Neuronal stem cell (in vitro differentiated cells): ENCODE results near the gene ITGB1BP1.

Experiments
- DNase-seq: peaks from one replicate; pipeline ENCODE4 v3.0.0-alpha.2; 2013; ENCODE audit warnings: low spot score
- H2AFZ ChIP-seq: one replicate; pipeline ENCODE4 v1.6.1; 2013; ENCODE audit warnings: mild to moderate bottlenecking, low read length, inconsistent platforms
- H2AK5ac ChIP-seq: 2 replicates; pipeline ENCODE4 v1.6.1; 2013; ENCODE audit warnings: low read depth, mild to moderate bottlenecking, inconsistent platforms, low read length, moderate library complexity, mixed read lengths
- H2BK120ac ChIP-seq: 2 replicates; pipeline ENCODE4 v1.6.1; 2013; ENCODE audit warnings: low read depth, mild to moderate bottlenecking, inconsistent platforms, low read length, moderate library complexity, mixed read lengths
- H2BK12ac ChIP-seq: one replicate; pipeline ENCODE4 v1.6.1; 2013; ENCODE audit warnings: low read length, inconsistent platforms
- H2BK15ac ChIP-seq: 2 replicates; pipeline ENCODE4 v1.6.1; 2013; ENCODE audit warnings: mild to moderate bottlenecking, low read length, inconsistent platforms, mixed read lengths
- H2BK5ac ChIP-seq: one replicate; pipeline ENCODE4 v1.6.1; 2013; ENCODE audit warnings: inconsistent platforms, mild to moderate bottlenecking, low read length, moderate library complexity
- H3K14ac ChIP-seq: one replicate; pipeline ENCODE4 v1.6.1; 2013; ENCODE audit warnings: low read length, inconsistent platforms
- H3K18ac ChIP-seq: 2 replicates; pipeline ENCODE4 v1.6.1; 2013; ENCODE audit warnings: low read length, inconsistent platforms
- H3K23ac ChIP-seq: 2 replicates; pipeline ENCODE4 v1.6.1; 2013; ENCODE audit warnings: low read depth, mild to moderate bottlenecking, mixed read lengths, low read length, inconsistent platforms; ENCODE audit not compliant: poor library complexity
- H3K27ac ChIP-seq: replicated peaks from 3 replicates; pipeline ENCODE4 v1.5.1; 2013; ENCODE audit warnings: low read length, inconsistent platforms
- H3K27me3 ChIP-seq, 3 experiments: 2 replicates each; pipeline ENCODE4 v1.6.1; 2013; ENCODE audit warnings: low read length in 3 of 3, mild to moderate bottlenecking in 2 of 3, inconsistent platforms in 1 of 3, low read depth in 1 of 3, mixed read lengths in 1 of 3, moderate library complexity in 1 of 3; ENCODE audit not compliant: control insufficient read depth in 3 of 3, insufficient read depth in 3 of 3
- H3K36me3 ChIP-seq, 2 donors: replicated peaks in 1 of 2; 2 replicates each; pipeline ENCODE4 v1.6.1; 2013; ENCODE audit warnings: low read length in 2 of 2; ENCODE audit not compliant: control insufficient read depth in 2 of 2, insufficient read depth in 2 of 2
- H3K4ac ChIP-seq: 2 replicates; pipeline ENCODE4 v1.6.1; 2013; ENCODE audit warnings: inconsistent platforms, mild to moderate bottlenecking, low read length, moderate library complexity
- H3K4me1 ChIP-seq, 2 donors: 1 replicate in 1 of 2; 2 replicates in 1 of 2; pipeline ENCODE4 v1.6.1; 2013; ENCODE audit warnings: low read length in 2 of 2, low read depth in 1 of 2; ENCODE audit not compliant: control insufficient read depth in 2 of 2, insufficient read depth in 1 of 2
- H3K4me2 ChIP-seq: one replicate; pipeline ENCODE4 v1.6.1; 2013; ENCODE audit warnings: mild to moderate bottlenecking, low read length, inconsistent platforms; ENCODE audit not compliant: insufficient read depth, poor library complexity, severe bottlenecking
- H3K4me3 ChIP-seq, 2 donors: 2 replicates each; pipeline ENCODE4 v1.5.1; 2013; ENCODE audit warnings: low read length in 2 of 2, mild to moderate bottlenecking in 2 of 2, inconsistent platforms in 1 of 2, moderate library complexity in 1 of 2
- H3K79me1 ChIP-seq: one replicate; pipeline ENCODE4 v1.6.1; 2013; ENCODE audit warnings: low read depth, mild to moderate bottlenecking, inconsistent platforms, low read length, moderate library complexity
- H3K9ac ChIP-seq: one replicate; pipeline ENCODE4 v1.6.1; 2013; ENCODE audit warnings: mild to moderate bottlenecking, low read depth, low read length, inconsistent platforms; ENCODE audit not compliant: poor library complexity
- H3K9me3 ChIP-seq, 2 donors: replicated peaks in 1 of 2; 2 replicates each; pipeline versions ENCODE3 to v1.6.1; 2013; ENCODE audit warnings: low read length in 2 of 2, mild to moderate bottlenecking in 2 of 2, inconsistent platforms in 1 of 2, low read depth in 1 of 2, mixed read lengths in 1 of 2, moderate library complexity in 1 of 2; ENCODE audit not compliant: control insufficient read depth in 2 of 2, insufficient read depth in 1 of 2
- H4K8ac ChIP-seq: one replicate; pipeline ENCODE4 v1.6.1; 2013; ENCODE audit warnings: low read depth, mild to moderate bottlenecking, inconsistent platforms, low read length, moderate library complexity
- H4K91ac ChIP-seq: one replicate; pipeline ENCODE4 v1.6.1; 2013; ENCODE audit warnings: low read length, low read depth, mild to moderate bottlenecking, inconsistent platforms; ENCODE audit not compliant: poor library complexity
- WGBS, 2 donors: extraction: QIAGEN DNeasy Blood & Tissue Kit; methylation state at CpG; one replicate each; pipeline ENCODE4 v1.1.7; 2013; ENCODE audit warnings: missing lambda C conversion rate in 2 of 2, mixed read lengths in 1 of 2; ENCODE audit not compliant: insufficient read length in 2 of 2, insufficient replicate concordance in 1 of 2; ENCODE audit errors: extremely low coverage in 2 of 2; 5-methylcytosine and 5-hydroxymethylcytosine counted together

The ITGB1BP1 gene

DNA sequence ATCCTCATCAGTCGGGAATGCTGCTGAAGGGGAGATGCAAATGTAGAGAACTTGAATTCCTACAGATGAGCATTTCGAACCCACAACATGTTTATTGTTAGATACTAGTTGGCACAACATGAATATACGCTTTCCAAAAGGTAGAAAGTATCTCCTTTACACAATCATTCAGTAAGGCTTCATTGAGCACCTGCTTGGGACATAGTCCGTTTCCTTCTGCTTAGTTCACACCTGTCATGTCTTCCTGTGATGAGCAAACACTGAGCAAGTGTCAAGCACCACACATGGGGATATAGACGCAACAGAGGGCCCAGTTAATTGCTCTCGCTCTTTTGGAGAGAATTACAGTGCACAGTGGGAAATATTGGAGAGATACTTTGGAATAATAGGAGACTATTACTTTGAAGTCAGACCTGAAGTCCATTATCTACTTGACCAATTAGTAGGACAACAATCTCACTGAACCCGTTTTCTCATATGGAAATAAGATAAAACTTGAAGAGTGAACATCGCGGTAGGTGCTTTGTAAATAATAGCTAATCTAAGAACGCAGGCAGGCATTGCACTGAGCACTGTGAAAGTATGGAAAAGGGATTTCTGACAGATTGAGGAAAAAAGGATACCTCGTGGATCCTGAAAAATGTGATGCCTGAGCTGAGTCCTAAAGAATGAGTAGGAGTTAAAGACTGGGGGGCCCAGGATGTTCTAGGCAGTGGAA, 1.3 kb upstream of the ITGB1BP1 start:
- peak overlapping the region; percentile 76 to 94 for H3K4me3 ChIP-seq
- H3K27ac ChIP-seq, result no peak overlapping the region
- no peak overlapping the region for H2BK15ac ChIP-seq
- H2AFZ ChIP-seq, result no peak overlapping the region
- peak overlapping the region; percentile 92 for H3K4me2 ChIP-seq
- no peak for DNase-seq
- peaks cover 7% of the 10 kb centered on the region for H3K79me1 ChIP-seq
- peak overlapping the region; percentile 43 for H2BK5ac ChIP-seq
- H4K91ac ChIP-seq, result no peak overlapping the region
- H2AK5ac ChIP-seq, result no peak overlapping the region
- no peak overlapping the region for H3K14ac ChIP-seq
- no peak overlapping the region for H2BK120ac ChIP-seq
- H3K27me3 ChIP-seq, result no peaks in the 10 kb centered on the region
- H3K4me1 ChIP-seq, result peaks cover 11 to 13% of the 10 kb centered on the region in 2 donors
- no peak overlapping the region for H4K8ac ChIP-seq
- no peak overlapping the region for H3K4ac ChIP-seq
- H3K9ac ChIP-seq, result no peak overlapping the region
- no peaks in the 10 kb centered on the region for H3K9me3 ChIP-seq
- H3K36me3 ChIP-seq, result peaks cover 5 to 40% of the 10 kb centered on the region in 2 donors
- H3K18ac ChIP-seq, result no peak overlapping the region
- WGBS, 2 donors, result no CpG with 5 or more reads among the region's 11 CpGs
- no peak overlapping the region for H2BK12ac ChIP-seq
- H3K23ac ChIP-seq, result no peak overlapping the region

- Histone ChIP-seq H3K4me1 (peaks cover 11 to 13% of the 10 kb centered on the region in 2 donors), H2BK12ac (no peak overlapping the region), H3K27me3 (no peaks in the 10 kb centered on the region), H4K91ac (no peak overlapping the region), H4K8ac (no peak overlapping the region), H3K9me3 (no peaks in the 10 kb centered on the region), H2BK15ac (peak overlapping the region; percentile 49), H3K4me3 (peak overlapping the region; percentile 76 to 94), H3K18ac (peak overlapping the region; percentile 97), H2BK120ac (peak overlapping the region; percentile 23), H3K9ac (peak overlapping the region; percentile 97), H3K4me2 (peak overlapping the region; percentile 92), H3K23ac (peak overlapping the region; percentile 82), H3K27ac (peak overlapping the region; percentile 87), H3K79me1 (peaks cover 7% of the 10 kb centered on the region), H2AK5ac (no peak overlapping the region), H2AFZ (peak overlapping the region; percentile 88), H3K4ac (no peak overlapping the region), H3K14ac (no peak overlapping the region), H3K36me3 (peaks cover 3 to 33% of the 10 kb centered on the region in 2 donors), H2BK5ac (peak overlapping the region; percentile 43)
- DNase-seq, result no peak
- no CpG with 5 or more reads among the region's 21 CpGs for WGBS, 2 donors
Measured at GRCh38 chr2:9423922-9424272, 569 bp upstream of the ITGB1BP1 start.

- no peak overlapping the region for H2BK12ac ChIP-seq
- peak overlapping the region; percentile 76 to 93 for H3K4me3 ChIP-seq
- peak; percentile 27 for DNase-seq
- H2BK5ac ChIP-seq, result peak overlapping the region; percentile 43
- H2BK15ac ChIP-seq, result no peak overlapping the region
- no peak overlapping the region for H3K27ac ChIP-seq
- no peak overlapping the region for H3K14ac ChIP-seq
- H3K4me1 ChIP-seq, result peaks cover 11 to 13% of the 10 kb centered on the region in 2 donors
- H2BK120ac ChIP-seq, result no peak overlapping the region
- peaks cover 1 to 32% of the 10 kb centered on the region in 2 donors for H3K36me3 ChIP-seq
- H2AFZ ChIP-seq, result peak overlapping the region; percentile 88
- no peaks in the 10 kb centered on the region for H3K9me3 ChIP-seq
- H3K9ac ChIP-seq, result peak overlapping the region; percentile 82
- peak overlapping the region; percentile 32 for H3K23ac ChIP-seq
- H4K8ac ChIP-seq, result no peak overlapping the region
- H3K79me1 ChIP-seq, result peaks cover 7% of the 10 kb centered on the region
- H3K27me3 ChIP-seq, result no peaks in the 10 kb centered on the region
- H3K4ac ChIP-seq, result no peak overlapping the region
- H2AK5ac ChIP-seq, result no peak overlapping the region
- peak overlapping the region; percentile 95 for H3K18ac ChIP-seq
- H4K91ac ChIP-seq, result no peak overlapping the region
- WGBS, 2 donors, result no CpG with 5 or more reads among the region's 42 CpGs
- peak overlapping the region; percentile 92 for H3K4me2 ChIP-seq
Measured at GRCh38 chr2:9422321-9423099, 818 bp downstream of the ITGB1BP1 start.

GRCh38 chr2:9420495-9420894, 2.8 kb downstream of the ITGB1BP1 start:
- Histone ChIP-seq H3K9ac (no peak overlapping the region), H2AK5ac (no peak overlapping the region), H3K14ac (no peak overlapping the region), H4K91ac (no peak overlapping the region), H2BK120ac (no peak overlapping the region), H2AFZ (no peak overlapping the region), H3K79me1 (peaks cover 7% of the 10 kb centered on the region), H3K27me3 (no peaks in the 10 kb centered on the region), H3K4ac (no peak overlapping the region), H3K9me3 (no peaks in the 10 kb centered on the region), H3K23ac (no peak overlapping the region), H2BK12ac (no peak overlapping the region), H3K18ac (no peak overlapping the region), H3K36me3 (peaks cover 0 to 25% of the 10 kb centered on the region in 2 donors), H4K8ac (no peak overlapping the region), H3K4me1 (peaks cover 11 to 13% of the 10 kb centered on the region in 2 donors), H3K27ac (no peak overlapping the region), H2BK5ac (no peak overlapping the region), H3K4me2 (no peak overlapping the region), H3K4me3 (no peak overlapping the region), H2BK15ac (no peak overlapping the region)
- no CpG with 5 or more reads among the region's 10 CpGs for WGBS, 2 donors
- DNase-seq, result no peak
